GM19238 (cell line): ENCODE results near the gene LUZP1.

Experiments
- DNase-seq: peaks from one replicate; pipeline ENCODE4 v3.0.0; 2011; ENCODE audit warnings: low spot score; ENCODE audit not compliant: insufficient read length

LUZP1 gene

DNA sequence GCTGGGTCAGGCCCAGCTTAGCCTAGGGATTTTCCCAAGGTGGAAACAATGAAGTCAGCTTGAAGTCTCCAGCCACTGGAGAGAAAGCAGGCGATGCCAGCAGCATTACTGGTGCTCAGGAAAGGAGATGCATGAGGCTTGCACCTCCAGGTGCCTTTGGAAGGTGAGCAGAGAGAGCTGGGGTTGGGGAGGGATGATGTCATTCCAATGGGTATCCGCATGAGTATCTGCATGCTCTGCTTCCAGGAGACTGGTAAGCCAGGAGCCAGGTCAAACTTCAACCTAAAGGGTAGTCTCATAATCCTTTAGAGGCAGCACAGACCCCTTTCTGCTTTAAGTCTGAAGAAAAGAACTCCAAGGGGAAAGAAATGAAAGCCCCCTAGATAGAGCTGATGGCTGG is 80.6 kb downstream of the LUZP1 start:
- DNase-seq = no peak

GRCh38 chr1:23085696-23086095 is 83.0 kb downstream of the LUZP1 start:
- DNase-seq = no peak

- DNase-seq = no peak
These were observed 83.8 kb downstream of the LUZP1 start for GRCh38 chr1:23084880-23085279.

- DNase-seq = no peak
These were observed 84.8 kb downstream of the LUZP1 start for GRCh38 chr1:23083714-23084480.

- no peak for DNase-seq
These were observed 87.3 kb downstream of the LUZP1 start for GRCh38 chr1:23081376-23081775.

- no peak for DNase-seq
These were observed 87.8 kb downstream of the LUZP1 start for GRCh38 chr1:23080885-23081284.

GRCh38 chr1:23079025-23079424 is 89.6 kb downstream of the LUZP1 start:
- DNase-seq = no peak

DNA sequence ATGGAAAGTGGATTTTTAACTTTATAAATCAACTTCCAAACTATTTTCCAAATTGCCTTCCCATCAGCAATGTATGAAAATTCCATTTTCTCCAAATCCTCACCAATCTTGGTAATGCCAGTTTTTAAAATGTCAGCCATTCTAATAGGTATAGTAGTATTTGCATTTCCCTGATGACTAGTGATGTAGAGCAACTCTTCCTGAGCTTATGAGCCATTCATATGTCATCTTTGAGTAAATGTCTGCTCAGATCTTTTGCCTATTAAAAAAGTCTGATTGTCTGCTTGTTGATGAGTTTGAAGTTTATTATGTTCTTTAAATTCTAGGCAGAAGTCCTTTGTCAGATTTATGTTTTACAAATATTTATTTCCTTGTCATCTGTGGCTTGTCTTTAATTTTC is 94.6 kb downstream of the LUZP1 start:
- DNase-seq = no peak

DNA sequence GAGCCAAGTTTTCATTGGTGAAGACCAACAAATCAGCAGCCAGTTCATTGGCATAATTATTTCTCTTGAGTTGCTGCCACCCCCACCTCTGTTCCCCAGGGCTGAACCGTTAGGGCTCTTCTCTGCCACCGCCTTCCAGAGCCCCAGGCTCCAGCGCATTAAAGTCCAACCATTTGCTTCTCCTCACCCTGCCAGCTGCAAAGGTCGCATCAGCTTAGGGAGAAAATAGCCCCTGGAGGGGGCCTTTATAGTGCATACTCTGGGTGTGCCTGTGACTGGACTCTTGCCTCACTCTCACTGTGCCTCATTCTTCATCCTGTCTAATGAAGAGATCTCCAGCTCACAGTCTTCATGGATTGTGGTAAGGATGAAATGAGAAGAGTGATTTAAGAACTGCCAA is 99.0 kb downstream of the LUZP1 start:
- DNase-seq = no peak

DNA sequence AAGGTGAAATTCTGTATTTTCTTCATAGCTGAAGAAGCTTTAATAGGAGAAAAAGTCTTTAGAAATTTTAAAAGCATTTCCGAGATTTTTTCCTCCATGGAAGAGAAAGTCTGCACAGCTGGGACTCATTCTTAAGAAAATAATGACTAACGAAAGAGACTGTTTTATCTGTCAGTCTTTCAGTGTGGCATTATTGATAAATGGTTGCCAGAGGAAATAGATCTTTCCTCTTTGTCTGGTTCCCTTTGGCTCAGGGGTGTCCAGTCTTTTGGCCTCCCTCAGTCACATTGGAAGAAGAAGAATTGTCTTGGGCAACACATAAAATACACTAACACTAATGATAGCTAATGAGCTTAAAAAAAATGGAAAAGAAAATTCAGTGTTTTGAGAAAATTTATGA is 99.5 kb downstream of the LUZP1 start:
- DNase-seq = no peak

DNA sequence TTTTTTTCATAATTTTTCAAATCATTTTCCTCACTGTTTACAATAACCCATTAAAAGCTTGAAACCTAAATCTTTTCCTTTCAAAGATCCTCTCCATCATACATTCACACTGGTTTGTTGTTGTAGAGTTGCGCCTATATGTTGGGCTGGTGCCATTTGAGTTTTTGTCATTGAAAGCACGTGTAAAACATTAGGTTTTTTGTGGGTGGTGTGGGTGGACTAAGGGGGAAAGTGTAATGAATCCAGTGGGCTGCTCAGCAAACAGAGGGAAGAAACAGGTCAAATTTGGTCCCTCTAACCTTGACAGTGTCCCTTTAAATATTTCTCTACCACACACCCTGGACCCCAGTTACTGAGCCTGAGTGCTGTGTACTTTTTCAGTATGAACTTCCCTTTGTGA is 102.6 kb downstream of the LUZP1 start:
- no peak for DNase-seq

DNA sequence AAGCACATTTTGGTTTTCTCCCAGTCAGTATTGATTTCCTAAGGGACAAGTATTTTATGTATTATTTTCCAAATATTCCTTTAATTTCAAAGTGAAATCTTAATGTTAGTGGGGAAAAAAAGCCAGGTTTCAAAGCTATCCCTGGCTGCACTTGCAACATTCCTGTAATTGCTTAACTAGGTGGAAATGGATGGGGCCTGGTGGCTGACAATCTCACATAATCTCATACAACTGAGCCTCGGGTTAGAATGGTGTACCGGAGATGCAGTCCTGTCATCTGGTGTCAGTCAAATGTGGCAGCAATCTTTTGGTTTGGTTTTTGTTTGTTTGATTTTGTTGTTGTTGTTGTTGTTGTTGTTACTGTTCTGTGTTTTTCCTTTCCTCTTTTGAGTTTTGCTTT is 103.3 kb downstream of the LUZP1 start:
- no peak for DNase-seq

- no peak for DNase-seq
These were observed 106.4 kb downstream of the LUZP1 start for GRCh38 chr1:23062271-23062670.

DNA sequence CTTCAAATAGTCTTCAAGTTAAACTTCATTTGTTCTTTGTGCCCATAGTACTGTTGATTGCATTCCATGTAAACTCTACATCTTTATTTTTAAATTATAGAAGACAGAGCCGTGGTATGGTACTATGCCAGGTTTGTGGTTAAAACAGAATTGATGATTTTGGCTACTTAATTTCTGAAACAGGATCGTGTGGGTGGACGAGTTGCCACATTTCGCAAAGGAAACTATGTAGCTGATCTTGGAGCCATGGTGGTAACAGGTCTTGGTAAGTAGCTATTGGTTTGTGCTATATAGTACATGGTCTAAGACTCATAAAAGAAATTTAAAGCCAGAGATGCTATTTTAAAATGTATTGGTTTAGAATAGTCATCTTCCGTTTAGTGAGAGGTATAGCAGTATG is 111.4 kb downstream of the LUZP1 start:
- DNase-seq = no peak

DNA sequence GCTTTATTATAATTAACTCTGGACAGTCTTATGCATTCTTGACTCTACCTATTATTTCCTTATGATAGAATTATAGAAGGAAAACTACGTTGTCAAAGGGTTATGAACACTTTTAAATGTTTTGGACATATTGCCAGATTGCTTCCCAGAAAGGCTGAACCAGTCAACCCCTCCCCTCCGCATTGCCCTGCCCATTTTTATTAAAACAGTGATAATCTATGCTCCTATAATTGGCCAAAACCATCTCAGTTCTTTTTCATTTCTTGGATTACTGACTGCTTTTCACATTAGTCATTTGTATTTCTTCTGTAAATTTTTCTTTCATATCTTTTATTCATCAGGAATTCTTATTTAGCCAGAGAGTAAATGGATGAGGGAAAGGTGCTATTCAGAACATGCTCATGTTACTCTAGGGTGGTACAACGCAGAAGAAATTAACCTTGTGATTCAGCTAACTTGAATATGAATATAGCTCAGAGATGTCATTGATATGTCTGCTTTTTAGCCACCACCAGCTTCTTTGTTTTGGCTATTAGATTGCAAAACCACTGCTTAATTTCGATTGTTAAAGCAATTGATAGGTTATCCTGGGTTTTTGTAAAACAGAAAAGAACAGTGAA is 117.3 kb downstream of the LUZP1 start:
- DNase-seq = no peak

DNA sequence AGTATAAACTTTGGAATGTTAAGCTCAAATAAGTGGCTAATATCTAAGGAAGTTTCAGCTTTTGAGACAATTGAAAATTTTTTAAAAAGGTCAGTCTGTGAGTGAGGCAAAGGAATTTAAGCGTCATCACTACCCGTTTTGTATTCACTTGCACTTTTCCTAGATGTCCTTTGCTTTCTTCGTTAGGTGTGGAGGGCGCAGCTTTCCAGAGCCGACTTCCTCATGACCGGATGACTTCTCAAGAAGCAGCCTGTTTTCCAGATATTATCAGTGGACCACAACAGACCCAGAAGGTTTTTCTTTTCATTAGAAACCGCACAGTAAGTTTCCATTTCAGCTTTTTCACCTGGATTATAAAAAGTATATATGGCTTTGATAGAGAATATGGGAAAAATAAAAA is 118.5 kb downstream of the LUZP1 start:
- no peak for DNase-seq

DNA sequence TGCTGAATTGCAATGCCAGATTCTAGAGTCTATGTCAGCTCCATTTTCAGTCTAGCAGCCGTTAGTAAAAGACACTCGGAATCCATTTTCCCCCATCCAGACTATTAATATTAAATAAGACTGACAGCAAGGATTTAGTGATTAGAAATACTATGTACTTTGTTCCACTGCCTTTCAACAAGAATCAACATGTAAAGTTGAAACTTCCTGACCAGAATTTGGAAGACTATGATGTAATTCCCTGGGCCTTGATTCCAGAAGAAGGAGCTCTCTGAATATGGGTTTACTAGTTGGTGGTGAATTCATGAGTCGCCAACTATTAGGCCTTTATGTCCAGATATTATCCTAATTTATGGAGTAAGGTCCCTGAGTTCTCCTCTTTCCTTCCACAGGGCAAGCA is 124.6 kb downstream of the LUZP1 start:
- DNase-seq = no peak

DNA sequence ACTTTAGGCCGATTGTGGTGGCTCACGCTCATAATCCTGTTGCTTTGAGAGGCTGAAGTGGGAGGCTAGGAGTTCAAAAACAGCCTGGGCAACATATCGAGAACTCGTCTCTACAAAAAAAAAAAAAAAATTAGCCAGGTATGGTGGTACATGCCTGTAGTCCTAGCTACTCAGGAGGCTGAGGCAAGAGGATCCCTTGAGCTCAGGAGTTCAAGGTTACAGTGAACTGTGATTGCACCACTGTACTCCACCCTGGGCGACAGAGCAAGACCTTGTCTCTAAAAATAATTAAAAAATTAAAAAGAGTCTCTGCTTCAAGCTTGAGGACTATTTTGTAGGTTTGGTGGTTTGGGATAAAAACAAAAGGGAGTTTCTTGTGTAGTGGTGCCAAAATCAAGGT is 128.1 kb downstream of the LUZP1 start:
- DNase-seq = no peak

DNA sequence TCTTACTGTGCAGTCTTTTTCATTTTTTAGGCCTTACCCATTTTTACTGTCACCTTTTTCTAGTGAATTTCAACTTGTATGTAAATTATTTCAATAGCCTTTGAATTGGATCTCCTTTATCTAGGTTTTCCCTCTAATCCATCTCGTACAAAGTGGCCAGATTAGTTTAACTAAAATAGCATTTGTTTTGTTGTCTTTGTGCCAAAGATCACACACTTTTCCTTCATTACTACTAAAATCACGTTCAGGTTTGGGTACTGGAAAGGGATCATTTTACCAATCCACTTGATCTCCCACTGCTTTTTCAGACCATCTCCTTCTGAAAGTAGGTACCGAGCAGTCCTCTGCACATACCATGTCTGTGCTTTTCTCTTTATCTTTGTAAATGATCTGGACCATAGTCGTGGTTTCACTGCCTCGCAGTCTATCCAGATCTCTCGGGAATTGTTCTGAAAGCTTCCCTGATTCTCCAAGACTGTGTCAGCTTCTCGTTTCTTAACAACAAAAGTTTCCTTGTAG is 129.3 kb downstream of the LUZP1 start:
- DNase-seq = no peak

- no peak for DNase-seq
These were observed 131.4 kb downstream of the LUZP1 start for GRCh38 chr1:23037081-23037740.

DNA sequence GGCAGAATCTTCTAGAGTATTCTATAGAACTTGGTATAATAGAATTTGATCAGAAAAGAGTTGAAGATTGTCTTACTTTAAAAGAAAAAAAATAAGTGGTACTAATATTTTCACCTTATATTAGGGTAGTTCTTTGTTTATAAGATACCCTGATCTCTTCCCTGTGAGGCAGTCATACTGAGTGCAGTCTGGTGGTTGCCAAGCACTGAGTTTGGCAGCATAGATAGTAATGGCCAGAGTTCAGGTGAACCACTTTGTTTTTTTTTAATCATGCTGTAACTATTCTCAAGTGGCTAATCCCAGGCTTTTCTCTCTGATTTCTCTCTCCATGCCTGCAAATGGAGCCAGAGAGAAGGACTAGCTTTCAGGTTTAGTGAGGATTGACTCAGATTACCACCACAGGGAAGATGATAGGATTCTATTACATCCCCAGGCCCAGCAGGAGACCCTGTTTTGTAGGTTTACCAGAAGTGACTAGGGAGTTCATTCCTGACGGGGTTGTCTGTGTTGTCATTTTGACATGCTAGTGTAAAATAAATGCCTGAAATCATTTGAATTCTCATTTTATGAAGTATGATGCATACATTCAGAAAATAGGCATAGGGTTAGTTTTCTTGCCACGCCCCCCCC is 132.7 kb downstream of the LUZP1 start:
- DNase-seq = no peak
